Measurements from ENCODE around the gene EXOSC9.

Gene EXOSC9

GRCh38 chr4:121851354-121851753, 50.2 kb downstream of the EXOSC9 start:
- TF ChIP-seq ZFX (IDR thresholded peaks at IDR 0.05) (no peak), CTCF (conservative IDR thresholded peaks at IDR 0.05) (no peak)
- no peak overlapping the region for H3K27ac ChIP-seq

DNA sequence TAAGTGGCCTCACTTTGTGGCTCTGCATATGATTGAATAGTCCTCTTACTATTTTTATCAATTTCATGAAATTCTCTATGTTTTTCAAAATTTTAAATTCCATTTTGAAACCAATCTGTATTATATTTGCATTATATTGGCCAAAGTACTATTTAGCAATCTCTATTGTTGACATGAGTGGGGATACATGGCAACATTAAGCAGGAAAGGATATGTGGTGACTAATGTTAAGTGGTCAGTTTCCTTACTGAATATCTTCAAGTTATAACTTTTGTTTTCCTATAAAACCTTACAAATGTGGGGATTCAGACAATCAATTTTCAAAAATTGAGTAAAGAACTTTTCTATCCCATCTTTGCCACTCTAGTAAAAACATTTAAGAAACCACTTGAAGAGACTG, 59.0 kb downstream of the EXOSC9 start:
- TF ChIP-seq ZFX (IDR thresholded peaks at IDR 0.05): no peak
- TF ChIP-seq CTCF (conservative IDR thresholded peaks at IDR 0.05): no peak
- H3K27ac ChIP-seq: no peak overlapping the region

- H3K27ac ChIP-seq: no peak overlapping the region
- TF ChIP-seq ZFX (IDR thresholded peaks at IDR 0.05): no peak
- no peak for TF ChIP-seq CTCF (conservative IDR thresholded peaks at IDR 0.05)
Observed at GRCh38 chr4:121861426-121861825, 60.3 kb downstream of the EXOSC9 start.

- TF ChIP-seq CTCF (conservative IDR thresholded peaks at IDR 0.05) (no peak), ZFX (IDR thresholded peaks at IDR 0.05) (no peak)
- no peak overlapping the region for H3K27ac ChIP-seq
Observed at GRCh38 chr4:121863799-121864198, 62.7 kb downstream of the EXOSC9 start.
